Activated CD4-positive, alpha-beta T cell treated with anti-CD3 and anti-CD28 coated beads for 48 hours (primary cell): ENCODE results near the gene RUNX2.
"Not testable (repeated sequence)": the region's sequence is repeated elsewhere in the genome, so short reads cannot be mapped to it uniquely, and the experiment has no call there.

ENCODE experiments used
- DNase-seq: peaks from one replicate; pipeline ENCODE4 v3.0.0-alpha.2; 2020

RUNX2 gene

GRCh38 chr6:45531999-45532595 is 204.0 kb downstream of the RUNX2 start:
- DNase-seq = no peak

GRCh38 chr6:45532721-45533210 is 204.6 kb downstream of the RUNX2 start:
- DNase-seq = no peak

GRCh38 chr6:45533386-45533785 is 205.3 kb downstream of the RUNX2 start:
- no peak for DNase-seq

GRCh38 chr6:45535933-45536332 is 207.8 kb downstream of the RUNX2 start:
- DNase-seq = no peak

DNA sequence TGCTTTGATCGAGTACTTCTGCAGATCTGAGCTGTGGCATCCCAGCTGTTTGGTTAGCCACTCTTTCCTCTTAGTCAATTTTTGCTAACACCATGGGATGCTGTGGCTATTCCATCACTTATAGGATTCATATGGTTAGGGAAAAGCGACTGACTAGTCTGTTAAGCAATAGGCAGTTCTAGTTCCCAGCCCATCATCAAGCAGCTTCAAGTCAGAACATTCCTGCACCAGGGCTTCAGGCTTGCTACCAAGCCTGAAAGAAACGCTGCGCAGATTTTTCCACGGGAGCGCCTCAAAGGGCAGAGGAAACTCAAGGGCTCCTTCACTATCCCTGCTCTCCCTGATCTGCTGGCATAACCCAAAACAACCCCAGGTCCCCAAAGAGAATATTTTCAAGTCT is 209.4 kb downstream of the RUNX2 start:
- no peak for DNase-seq

DNA sequence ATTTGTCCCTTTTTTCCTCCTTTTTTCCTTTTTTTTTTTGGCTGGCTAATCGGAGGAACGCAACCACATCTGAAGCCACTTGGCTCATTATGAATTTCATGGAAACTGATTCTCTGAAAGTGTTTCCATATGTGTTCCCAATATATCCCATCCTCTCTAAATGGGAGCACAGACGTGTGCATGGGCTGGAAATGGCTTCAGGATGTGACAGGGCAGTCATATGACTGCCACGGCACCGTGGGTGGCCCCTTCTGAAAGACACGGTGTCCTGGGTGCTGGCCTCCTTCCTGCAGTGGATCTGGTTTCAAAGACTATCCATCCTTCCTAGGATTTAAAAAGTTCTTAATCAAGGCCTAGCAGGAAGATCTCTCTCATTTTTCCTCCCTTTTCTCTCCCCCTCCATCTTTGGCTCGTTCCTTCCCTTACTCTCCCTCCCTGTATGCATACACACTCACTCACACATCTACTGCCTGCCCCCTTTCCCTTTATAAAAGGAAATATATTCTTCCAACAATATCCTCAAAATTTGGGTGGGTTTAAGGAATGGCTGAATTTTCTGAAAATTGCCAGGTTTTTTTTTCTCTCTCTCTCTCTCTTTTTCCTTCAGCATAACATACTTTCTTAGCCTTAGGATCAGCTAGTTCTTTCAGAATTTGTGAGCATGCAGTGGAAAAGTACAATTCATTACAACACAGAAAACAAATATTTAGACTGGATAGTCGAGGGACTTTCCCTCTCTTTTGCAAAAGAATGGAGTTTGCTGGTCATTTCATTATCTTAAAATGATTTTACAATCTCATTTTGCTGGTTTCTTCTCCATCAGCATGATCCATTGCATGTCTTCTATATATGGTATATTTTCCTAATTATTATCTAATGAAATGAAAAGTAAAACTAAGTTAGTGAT is 210.8 kb downstream of the RUNX2 start:
- no peak for DNase-seq

GRCh38 chr6:45540375-45540920 is 212.3 kb downstream of the RUNX2 start:
- DNase-seq = no peak

DNA sequence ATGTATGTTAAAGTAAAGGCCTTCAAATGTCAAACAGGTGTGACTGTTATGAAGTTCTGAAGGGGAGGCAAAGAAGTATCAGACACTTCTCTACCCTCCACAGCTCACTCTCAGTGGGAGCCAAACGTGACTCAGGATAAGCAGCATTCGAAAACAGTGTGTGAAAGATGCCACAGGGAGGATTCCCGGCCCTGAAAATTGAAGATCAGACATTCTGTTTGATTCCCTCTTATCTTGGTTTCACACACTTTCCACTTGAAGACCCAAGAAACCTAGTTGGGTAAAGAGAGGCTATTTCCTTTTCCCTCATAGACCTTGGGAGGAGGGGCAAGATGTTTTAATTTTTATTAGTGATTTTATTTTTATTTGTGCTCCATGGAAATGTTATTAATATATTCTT is 213.8 kb downstream of the RUNX2 start:
- DNase-seq = no peak

DNA sequence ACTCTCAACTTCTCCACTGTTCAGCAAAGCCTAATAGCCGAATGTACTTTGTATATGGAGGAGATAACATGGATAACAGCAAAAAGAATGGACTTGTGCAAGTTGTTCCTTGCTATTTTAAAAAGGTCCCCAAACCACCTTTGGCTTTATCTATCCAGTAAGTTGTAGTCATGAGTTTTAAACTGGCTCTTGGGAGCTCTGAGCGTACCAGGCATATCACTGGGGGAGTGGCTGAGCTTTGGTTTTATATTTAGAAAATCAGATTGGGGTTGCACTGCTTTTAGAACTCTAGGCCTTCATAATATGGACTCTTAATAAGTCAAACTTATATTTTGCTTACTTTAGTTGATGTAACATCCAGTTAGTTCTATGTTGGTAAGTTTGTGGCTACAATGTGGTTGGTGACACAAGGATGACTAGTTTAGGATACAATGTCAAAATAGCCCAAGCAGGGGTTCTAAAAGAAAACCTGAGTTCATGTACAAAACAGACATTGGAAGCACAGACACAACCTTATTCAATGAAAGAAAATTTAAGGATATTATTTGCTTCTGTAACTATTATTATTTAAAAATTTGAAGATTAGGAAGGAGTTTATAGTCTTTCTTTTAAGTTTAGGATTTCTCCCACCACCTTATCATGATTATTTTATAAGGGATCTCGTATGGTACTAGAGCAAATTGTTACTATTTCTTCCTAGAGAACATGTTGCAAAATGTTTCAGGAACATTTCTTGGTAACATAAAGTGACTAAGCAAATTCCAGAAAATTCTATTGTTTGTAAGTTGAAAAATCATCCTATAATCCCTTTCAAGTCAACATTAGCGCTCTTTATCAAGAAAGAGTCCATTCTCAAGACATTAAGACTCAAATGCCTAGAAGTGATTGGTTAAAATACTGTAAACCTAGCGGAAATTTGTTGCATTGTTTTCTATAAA is 215.4 kb downstream of the RUNX2 start:
- no peak for DNase-seq

DNA sequence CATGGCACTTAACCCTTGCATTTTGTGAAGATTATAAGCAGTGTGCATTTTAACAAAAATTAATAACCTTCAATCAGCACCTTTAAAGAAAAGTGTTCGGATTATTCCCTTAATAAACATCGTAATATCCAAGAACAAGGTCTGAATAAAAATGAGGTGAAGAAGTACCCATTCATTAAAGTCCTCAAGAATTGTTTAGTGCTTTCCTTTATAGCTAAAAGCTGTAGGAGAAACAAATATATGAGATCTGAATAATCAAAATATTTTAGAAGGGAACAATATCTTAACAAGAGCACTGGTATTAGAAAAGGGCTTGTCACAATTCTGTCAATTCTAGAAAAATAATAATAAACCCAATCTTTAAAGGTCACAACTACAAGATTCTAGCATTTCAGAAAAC is 217.3 kb downstream of the RUNX2 start:
- DNase-seq = no peak

- DNase-seq = no peak
Observed at GRCh38 chr6:45548657-45549515, 220.8 kb downstream of the RUNX2 start.

DNA sequence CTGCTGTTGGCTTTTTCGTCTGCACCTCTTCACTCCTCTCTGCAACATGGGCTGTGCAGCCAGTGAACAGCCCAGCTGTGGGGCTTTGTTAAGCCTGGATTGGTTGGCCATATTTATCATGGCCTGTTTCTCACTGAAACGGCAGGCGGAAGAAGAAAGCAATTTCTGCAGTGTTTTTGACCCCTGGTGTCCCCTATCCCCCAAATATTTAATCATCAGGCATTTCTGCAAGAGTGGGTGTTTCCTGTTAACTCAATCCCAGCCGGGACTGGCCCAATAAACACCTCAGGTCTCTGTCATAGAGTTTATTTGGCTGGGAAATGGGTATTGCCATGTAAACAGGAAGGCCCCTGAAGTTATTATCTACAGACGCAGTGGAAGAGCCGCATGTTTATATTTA is 224.4 kb downstream of the RUNX2 start:
- no peak for DNase-seq

DNA sequence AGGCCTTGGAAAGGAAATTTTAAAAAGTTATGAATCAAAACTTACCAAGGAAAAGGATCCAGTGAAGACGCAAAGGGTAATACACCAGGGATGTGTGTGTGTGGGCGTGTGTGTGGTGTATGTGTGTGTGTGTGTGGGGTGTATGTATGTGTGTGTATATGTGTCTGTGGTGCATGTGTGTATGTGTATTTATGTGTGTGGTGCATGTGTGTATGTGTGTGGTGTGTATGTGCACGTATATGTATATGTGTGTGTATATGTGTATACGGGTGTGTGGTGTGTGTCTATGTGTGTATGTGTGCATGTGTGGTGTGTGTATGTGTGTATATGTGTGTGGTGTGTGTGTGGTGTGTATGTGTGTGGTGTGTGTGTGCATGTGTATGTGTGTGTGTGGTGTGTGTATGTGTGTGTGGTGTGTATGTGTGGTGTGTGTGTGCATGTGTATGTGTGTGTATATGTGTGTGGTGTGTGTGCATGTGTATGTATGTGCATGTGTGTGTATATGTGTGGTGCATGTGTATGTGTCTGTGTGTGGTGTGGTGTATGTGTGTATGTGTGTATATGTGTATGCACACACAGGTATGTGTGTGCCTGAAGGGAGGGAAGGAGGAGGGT is 225.7 kb downstream of the RUNX2 start:
- no peak for DNase-seq

DNA sequence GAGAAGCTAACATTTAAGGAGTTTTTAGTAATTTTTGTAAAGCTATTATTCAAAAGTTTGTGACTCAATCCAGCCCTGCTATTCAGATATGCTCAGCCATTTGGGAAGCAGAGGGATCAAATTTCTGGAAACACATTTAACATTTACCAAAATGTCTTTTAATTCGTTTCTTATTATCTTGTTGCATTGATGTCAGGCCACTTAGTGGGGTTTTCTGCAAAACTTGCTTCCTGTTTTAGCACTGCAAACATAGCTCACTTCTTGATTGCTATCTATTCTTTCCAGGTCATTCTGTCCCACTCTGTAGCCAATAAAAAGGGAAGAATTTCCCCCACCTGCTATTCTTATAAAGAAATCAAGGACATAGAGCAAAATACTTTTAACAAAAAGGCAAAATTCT is 226.5 kb downstream of the RUNX2 start:
- no peak for DNase-seq

GRCh38 chr6:45555981-45556771 is 228.0 kb downstream of the RUNX2 start:
- no peak for DNase-seq

- DNase-seq = no peak
Observed at GRCh38 chr6:45556828-45557227, 228.7 kb downstream of the RUNX2 start.

- no peak for DNase-seq
Observed at GRCh38 chr6:45557454-45557853, 229.3 kb downstream of the RUNX2 start.

GRCh38 chr6:45558858-45559257 is 230.7 kb downstream of the RUNX2 start:
- DNase-seq = no peak

DNA sequence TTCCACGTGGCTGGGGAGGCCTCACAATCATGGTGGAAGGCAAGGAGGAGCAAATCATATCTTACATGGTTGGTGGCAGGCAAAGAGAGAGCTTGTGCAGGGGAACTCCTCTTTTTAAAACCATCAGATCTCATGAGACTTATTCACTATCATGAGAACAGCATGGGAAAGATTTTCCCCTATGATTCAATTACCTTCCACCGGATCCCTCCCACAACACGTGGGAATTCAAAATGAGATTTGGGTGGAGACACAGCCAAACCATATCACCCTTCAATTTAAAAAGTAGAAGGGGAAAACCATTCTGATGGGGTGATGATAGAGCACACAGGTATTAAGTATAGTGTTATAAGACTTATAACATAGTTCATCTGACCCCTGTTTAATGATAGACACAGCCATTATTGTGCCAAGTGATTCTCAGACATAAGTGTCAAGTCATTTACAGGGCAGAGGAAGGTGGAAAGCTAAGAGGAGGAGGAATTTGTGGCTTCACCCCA is 232.2 kb downstream of the RUNX2 start:
- not testable (repeated sequence) for DNase-seq

- no peak for DNase-seq
Observed at GRCh38 chr6:45562171-45562570, 234.0 kb downstream of the RUNX2 start.
